PC-9 (cell line): ENCODE data around the gene MCTP2.

Source experiments
- CTCF ChIP-seq: fragments of 200-600 bp; sonication (generic); conservative IDR thresholded peaks from 2 replicates; pipeline ENCODE4 v1.6.1; 2017; ENCODE audit warnings: mixed run types, antibody characterized with exemption, mild to moderate bottlenecking, moderate library complexity
- EZH2 ChIP-seq: fragments of 200-600 bp; sonication (generic); IDR thresholded peaks from 2 replicates; pipeline ENCODE4 v1.8.0; 2017; ENCODE audit warnings: antibody characterized with exemption, low read depth

GRCh38 chr15:94457661-94458060 is 226.3 kb downstream of the MCTP2 start:
- TF ChIP-seq CTCF = no peak
- no peak for TF ChIP-seq EZH2
